Limb (tissue), 2 donors: ENCODE data around the gene LRIT1.

ENCODE experiments used
- DNase-seq, 2 donors: peaks; one replicate each; pipeline ENCODE4 v3.0.0-alpha.2; 2016; ENCODE audit errors: extremely low spot score in 2 of 2

The LRIT1 gene

DNA sequence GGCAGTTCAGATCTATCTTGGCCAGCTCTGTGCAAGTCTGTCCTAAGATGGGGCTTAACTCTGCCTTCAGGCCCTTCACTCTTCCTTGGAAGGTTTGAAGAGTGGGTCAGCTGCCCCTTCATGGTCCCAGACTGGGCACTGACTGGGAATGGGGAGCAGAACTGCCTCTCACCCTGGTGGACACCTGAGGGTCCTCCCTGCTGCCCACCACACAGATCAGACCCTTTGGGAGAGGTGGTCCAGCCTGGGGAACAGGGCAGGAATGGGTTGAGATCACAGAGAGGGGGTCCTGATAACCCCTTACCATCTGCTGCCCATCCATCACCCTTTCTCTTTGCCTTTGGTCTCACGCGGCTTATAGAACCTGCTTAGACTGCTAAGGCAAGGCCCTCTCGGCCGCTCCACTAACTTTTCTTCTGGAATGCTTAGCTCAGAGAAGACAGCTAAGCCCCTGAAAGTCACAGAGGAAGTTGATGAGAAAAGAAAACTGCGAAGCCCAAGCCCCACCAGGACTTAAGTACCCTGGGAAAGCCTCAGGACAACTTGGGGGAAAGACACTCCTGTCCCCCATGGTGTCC is 47.4 kb downstream of the LRIT1 start:
- DNase-seq, result no peak

DNA sequence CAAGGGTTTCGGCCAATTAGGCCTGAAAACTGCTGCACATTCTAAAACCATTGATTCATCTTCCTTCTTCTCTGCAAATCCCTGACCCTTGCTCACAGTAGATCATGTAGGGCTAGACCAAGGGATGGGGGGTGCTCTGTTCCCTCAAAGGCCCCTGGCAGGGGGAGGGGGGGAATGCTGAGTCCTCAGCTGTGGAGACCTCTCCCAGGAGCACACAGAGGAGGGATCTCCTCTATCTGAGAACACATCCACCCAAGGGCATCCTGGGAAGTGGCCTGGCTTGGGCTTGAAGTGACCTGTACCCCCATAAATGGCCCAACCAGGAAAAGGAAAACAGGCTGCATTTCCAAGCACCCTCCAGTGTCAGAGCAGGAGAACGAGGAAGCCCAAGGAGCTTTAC is 48.0 kb downstream of the LRIT1 start:
- no peak for DNase-seq

DNA sequence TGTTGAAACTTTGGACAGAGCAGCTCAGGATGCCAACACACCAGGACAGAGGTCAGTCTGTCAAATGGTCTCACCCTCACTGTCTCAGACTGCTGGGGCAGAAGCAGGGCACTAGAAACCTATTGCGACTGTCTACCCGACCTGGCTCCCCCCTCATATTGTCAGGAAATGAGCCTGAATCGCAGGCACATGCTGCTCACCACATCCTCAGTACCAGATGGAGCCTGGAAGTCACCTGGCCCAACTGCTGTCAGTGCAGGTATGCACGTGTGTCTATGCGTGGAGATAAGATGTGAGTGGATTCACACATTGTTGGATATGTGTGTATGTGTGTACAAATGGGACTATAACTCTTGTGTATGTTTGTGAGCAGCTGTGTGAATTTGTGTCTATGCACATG is 50.2 kb downstream of the LRIT1 start:
- DNase-seq, result no peak

DNA sequence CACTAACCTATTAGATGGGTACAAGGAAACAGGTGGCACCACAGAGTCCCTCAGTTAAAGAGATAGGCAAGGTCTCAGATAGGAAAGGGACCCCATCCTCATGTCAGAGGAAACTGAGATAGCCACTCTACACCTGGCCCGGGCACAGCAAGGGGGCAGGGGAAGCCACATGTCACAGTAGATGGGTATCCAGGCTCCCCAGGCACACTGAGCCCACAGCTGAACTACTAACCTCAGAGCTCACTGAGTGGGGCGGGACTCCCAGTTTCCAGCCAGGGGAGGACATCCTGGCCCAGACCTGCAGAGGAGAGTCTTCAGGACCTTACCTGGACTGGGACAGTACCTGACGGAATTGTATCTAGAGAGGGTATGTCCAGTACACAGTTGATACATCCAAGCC is 50.7 kb downstream of the LRIT1 start:
- DNase-seq, result no peak

DNA sequence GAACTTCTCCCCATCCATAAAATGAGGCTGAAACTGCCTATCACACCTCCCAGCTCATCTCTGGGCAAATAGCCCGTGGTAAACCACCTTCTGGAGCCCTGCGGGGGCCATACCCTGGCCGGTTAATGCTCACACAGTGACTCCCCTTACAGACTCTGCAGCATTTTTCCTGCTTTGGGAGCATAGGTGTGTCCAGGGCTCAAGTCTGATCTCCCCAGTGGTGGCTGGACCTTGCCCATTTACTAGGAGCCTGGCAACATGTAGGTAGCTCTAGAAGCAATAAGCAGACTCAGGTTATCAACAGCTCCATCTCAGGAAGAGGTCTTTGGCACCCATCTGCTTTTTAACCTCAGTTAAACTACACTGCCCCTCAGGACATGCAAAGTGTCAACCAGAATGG is 52.5 kb downstream of the LRIT1 start:
- no peak for DNase-seq

DNA sequence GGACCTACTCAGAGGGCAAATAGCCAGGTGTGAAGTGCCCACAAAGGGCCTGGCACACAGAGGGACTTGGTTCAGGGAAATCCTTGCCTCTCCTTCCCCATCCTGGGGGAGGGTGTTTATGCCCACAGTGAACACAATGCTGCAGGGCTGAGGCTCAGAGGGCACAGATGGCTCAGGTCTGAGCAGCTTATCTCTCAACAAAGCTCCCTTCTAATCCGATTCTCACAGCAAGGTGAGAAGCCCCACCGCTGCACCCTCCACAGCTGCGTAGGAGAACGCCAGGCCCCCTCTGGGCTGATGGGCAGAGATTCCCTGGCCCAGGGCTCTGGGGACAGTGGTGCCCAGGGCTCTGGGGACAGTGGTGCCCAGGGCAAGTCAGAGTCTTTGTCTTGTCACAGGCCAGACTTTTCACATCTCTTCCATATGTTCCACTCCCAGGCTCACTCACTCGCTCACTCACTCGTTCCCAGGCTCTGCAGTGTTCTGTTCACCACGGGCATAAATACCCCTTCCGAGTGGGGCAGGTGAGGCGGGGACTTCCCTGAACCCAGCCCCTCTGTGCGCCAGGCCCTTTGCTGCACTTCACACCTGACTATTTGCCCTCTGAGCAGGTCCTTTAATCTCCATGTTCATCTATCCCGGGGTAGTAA is 55.7 kb downstream of the LRIT1 start:
- DNase-seq, result no peak

DNA sequence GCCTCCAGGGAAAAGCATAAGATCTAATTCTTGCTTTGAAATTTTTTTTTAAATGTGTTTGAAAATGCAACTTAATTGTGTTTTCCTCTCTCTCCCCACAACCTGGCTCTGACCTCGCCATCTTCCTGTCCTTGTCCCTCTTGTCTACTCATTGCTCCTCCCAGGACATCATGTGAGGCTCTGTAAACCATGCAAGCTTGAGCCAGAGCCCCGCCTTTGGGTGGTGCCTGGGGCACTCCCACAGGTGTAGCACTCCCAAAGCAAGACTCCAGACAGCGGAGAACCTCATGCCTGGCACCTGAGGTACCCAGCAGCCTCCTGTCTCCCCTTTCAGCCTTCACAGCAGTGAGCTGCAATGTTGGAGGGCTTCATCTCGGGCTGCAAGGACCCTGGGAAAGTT is 56.8 kb downstream of the LRIT1 start:
- no peak for DNase-seq

DNA sequence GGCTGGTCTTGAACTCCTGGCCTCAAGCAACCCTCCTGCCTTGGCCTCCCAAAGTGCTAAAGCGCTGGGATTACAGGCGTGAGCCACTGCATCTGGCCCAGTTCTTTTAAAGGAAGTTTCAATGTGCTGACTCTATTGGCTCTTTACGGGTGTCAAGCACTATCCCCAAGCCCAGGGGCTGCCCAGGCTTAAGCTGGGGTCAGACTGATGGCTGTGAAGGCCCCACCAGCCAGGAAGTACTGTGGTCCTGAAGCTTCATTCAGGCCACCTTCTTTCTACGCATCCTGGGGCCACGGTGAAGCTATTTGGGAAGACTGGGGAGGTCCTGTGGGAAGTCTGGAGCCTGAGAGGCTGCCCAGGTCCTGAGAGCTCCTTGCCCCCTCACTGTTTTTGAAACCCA is 59.7 kb downstream of the LRIT1 start:
- DNase-seq, result no peak
